HG02798 (cell line): ENCODE data around the gene CEP170B.
"Not testable (repeated sequence)": the region's sequence is repeated elsewhere in the genome, so short reads cannot be mapped to it uniquely, and the experiment has no call there.

Experiments used
- ATAC-seq: cut with Tn5 transposase; IDR thresholded peaks from one replicate; pipeline ENCODE4 v1.9.1; 2021; ENCODE audit warnings: mild to moderate bottlenecking; ENCODE audit not compliant: unreplicated experiment, poor library complexity

CEP170B gene

GRCh38 chr14:104939666-104940410, 74.8 kb downstream of the CEP170B start:
- no peak for ATAC-seq

DNA sequence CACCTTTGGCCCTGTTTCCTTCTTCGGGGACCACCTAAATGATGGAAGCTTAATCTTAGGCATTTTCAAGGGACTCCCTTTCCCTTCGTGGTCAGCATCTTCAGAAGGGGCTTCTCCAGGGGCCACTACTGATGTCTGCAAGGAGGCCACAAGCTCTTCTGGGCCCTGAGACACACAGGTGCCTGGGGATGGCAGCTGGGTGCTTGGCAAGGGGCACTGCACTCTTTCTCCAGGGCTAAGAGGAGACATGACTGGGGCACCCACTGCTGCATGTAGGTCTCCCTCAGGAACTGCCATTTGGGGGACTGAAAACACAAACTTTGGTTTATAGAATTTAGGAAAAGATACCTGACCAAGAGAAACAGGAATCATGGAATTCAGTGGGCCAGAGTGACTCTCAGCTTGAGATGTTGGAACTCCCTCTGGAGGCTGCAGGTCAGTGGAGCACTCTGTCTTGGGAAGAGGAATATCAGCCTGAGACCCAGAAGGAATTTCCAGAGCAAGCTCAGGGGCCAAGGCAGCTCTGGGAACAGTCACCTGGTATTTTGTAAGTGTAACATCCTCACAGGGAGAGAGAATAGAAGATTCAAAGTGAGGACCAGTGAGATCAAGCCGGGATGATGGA, 75.6 kb downstream of the CEP170B start:
- no peak for ATAC-seq

GRCh38 chr14:104941508-104942365, 76.7 kb downstream of the CEP170B start:
- ATAC-seq = no peak

GRCh38 chr14:104942586-104942985, 77.5 kb downstream of the CEP170B start:
- ATAC-seq = no peak

GRCh38 chr14:104943216-104944015, 78.3 kb downstream of the CEP170B start:
- ATAC-seq = not testable (repeated sequence)

- ATAC-seq = not testable (repeated sequence)
Measured at GRCh38 chr14:104944016-104944308, 78.9 kb downstream of the CEP170B start.

GRCh38 chr14:104944436-104945205, 79.6 kb downstream of the CEP170B start:
- ATAC-seq = not testable (repeated sequence)

DNA sequence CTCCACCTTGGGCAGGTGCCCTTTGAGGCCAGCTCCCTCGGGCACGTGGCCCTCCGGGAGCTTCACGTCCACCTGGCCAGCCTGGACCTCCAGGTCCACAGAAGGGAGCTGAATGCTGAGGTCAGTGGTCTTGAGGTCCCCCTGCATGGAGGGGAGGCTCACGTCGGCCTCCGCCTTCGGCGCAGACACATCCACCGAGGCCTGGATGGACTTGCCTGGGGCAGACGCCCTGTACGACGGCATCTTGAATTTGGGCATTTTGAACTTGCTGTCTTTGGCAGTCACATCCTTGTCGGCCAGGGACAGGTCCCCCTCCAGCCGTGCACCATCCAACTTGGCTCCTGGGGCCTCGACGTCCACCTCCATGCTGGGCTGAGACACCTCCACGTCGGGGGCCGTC, 80.2 kb downstream of the CEP170B start:
- not testable (repeated sequence) for ATAC-seq
